G401 (cell line): ENCODE measurements around the gene PPP4R3B. TPM values are rescaled to one million over a fixed set of nuclear protein-coding genes. Genes with fewer than 3 reads are reported as not detected.
"Not testable (repeated sequence)": the region's sequence is repeated elsewhere in the genome, so short reads cannot be mapped to it uniquely, and the experiment has no call there.

ENCODE experiments used
- DNase-seq: peaks from one replicate; pipeline ENCODE4 v3.0.0-alpha.2; 2015; ENCODE audit warnings: low spot score
- in situ Hi-C: cut with HindIII; loops from 2 replicates; pipeline ENCODE4 v1.10.0; 2016; ENCODE audit warnings: low sequenced_read_pairs, mixed read lengths
- total RNA-seq: library from RNA; depleted of rRNA; stranded (reverse); fragments of >200 nt; shearing (Covaris generic); gene quantifications from 2 replicates; pipeline ENCODE4 v1.2.3, GENCODE V29; 2014

Gene PPP4R3B
- total RNA-seq, 1 experiment from 2014 or later = 24.2 TPM

GRCh38 chr2:55598056-55598795 lies 19.2 kb downstream of the PPP4R3B start:
- in situ Hi-C loops = no loop called here
- DNase-seq = no peak

- in situ Hi-C loops, DNase-seq: not testable (repeated sequence)
These were observed 20.6 kb downstream of the PPP4R3B start for GRCh38 chr2:55596795-55597194.

- in situ Hi-C loops = no loop called here
- DNase-seq = no peak
These were observed 21.9 kb downstream of the PPP4R3B start for GRCh38 chr2:55595536-55595935.

- in situ Hi-C loops = no loop called here
- DNase-seq = no peak
These were observed 25.3 kb downstream of the PPP4R3B start for GRCh38 chr2:55592130-55592529.

- in situ Hi-C loops = no loop called here
- DNase-seq = no peak
These were observed 26.5 kb downstream of the PPP4R3B start for GRCh38 chr2:55590810-55591440.

GRCh38 chr2:55585451-55586080 lies 31.9 kb downstream of the PPP4R3B start:
- DNase-seq = no peak

GRCh38 chr2:55581874-55582547 lies 35.4 kb downstream of the PPP4R3B start:
- peak; percentile 28 for DNase-seq
- in situ Hi-C loops = no loop called here

More at GRCh38 chr2:55585451-55586080, 31.9 kb downstream of the PPP4R3B start:
- in situ Hi-C loops = no loop called here

- no peak for DNase-seq
- in situ Hi-C loops = no loop called here
These were observed 36.0 kb downstream of the PPP4R3B start for GRCh38 chr2:55581435-55581834.

GRCh38 chr2:55569002-55569401 lies 48.4 kb downstream of the PPP4R3B start:
- in situ Hi-C loops = not testable (repeated sequence)

GRCh38 chr2:55567298-55567697 lies 50.1 kb downstream of the PPP4R3B start:
- in situ Hi-C loops = no loop called here
- no peak for DNase-seq

More at GRCh38 chr2:55569002-55569401, 48.4 kb downstream of the PPP4R3B start:
- DNase-seq = not testable (repeated sequence)

- no peak for DNase-seq
- in situ Hi-C loops = no loop called here
These were observed 51.8 kb downstream of the PPP4R3B start for GRCh38 chr2:55565613-55566012.

- in situ Hi-C loops = no loop called here
- DNase-seq = no peak
These were observed 56.6 kb downstream of the PPP4R3B start for GRCh38 chr2:55560855-55561254.

- in situ Hi-C loops = no loop called here
- no peak for DNase-seq
These were observed 60.6 kb downstream of the PPP4R3B start for GRCh38 chr2:55556809-55557208.

GRCh38 chr2:55555977-55556376 lies 61.4 kb downstream of the PPP4R3B start:
- DNase-seq = no peak

GRCh38 chr2:55553321-55553720 lies 64.1 kb downstream of the PPP4R3B start:
- in situ Hi-C loops = no loop called here
- no peak for DNase-seq

More at GRCh38 chr2:55555977-55556376, 61.4 kb downstream of the PPP4R3B start:
- in situ Hi-C loops = no loop called here

- in situ Hi-C loops = no loop called here
- DNase-seq = no peak
These were observed 66.9 kb downstream of the PPP4R3B start for GRCh38 chr2:55550368-55551102.

- in situ Hi-C loops, DNase-seq: not testable (repeated sequence)
These were observed 69.7 kb downstream of the PPP4R3B start for GRCh38 chr2:55547679-55548078.

GRCh38 chr2:55547001-55547400 lies 70.4 kb downstream of the PPP4R3B start:
- no peak for DNase-seq
- in situ Hi-C loops = no loop called here

GRCh38 chr2:55530539-55531081 lies 86.8 kb downstream of the PPP4R3B start:
- DNase-seq = no peak
- in situ Hi-C loops = no loop called here
